Lower leg skin (tissue), 3 donors: ENCODE results near the gene DPM2.

Experiments used
- POLR2A ChIP-seq, 2 donors: fragments of 450-650 bp; IDR thresholded peaks; one replicate each; pipeline ENCODE4 v1.6.1; 2016 to 2017; ENCODE audit warnings: antibody characterized with exemption in 2 of 2, mild to moderate bottlenecking in 1 of 2, moderate library complexity in 1 of 2
- TF ChIP-seq, protein P1 (sequence below), 3 donors: fragments of 450-650 bp; IDR thresholded peaks; one replicate each; pipeline ENCODE4 v1.5.1; 2016; ENCODE audit warnings: antibody characterized with exemption in 3 of 3, mild to moderate bottlenecking in 3 of 3, moderate library complexity in 2 of 3

DNA sequence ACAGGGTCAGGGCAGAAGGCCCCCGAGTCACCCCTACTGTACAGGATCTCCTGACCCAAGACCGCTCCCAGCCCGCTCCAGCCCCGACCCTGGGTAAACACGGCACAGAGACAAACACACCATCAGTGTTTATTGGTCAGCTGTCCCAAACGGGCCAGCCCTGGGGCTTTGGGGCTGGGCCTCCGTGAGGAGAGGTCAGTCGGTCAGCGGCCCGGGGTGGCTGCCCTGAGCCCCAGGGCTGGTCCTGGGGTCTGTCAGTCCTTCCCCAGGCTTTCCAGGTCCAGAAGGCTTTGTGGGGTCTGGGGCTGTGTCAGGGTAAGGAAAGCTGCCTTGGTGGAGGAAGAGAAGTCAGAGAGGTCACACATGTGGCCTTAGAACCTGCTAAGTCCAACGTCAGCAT lies 2.7 kb downstream of the DPM2 start:
- TF ChIP-seq, protein P1, sequence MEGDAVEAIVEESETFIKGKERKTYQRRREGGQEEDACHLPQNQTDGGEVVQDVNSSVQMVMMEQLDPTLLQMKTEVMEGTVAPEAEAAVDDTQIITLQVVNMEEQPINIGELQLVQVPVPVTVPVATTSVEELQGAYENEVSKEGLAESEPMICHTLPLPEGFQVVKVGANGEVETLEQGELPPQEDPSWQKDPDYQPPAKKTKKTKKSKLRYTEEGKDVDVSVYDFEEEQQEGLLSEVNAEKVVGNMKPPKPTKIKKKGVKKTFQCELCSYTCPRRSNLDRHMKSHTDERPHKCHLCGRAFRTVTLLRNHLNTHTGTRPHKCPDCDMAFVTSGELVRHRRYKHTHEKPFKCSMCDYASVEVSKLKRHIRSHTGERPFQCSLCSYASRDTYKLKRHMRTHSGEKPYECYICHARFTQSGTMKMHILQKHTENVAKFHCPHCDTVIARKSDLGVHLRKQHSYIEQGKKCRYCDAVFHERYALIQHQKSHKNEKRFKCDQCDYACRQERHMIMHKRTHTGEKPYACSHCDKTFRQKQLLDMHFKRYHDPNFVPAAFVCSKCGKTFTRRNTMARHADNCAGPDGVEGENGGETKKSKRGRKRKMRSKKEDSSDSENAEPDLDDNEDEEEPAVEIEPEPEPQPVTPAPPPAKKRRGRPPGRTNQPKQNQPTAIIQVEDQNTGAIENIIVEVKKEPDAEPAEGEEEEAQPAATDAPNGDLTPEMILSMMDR (IDR thresholded peaks at IDR 0.05) = no peak
- no peak for TF ChIP-seq POLR2A (IDR thresholded peaks at IDR 0.05)
